GM21529 (cell line): ENCODE results near the gene PEX6.
"Not testable (repeated sequence)": the region's sequence is repeated elsewhere in the genome, so short reads cannot be mapped to it uniquely, and the experiment has no call there.

Source experiments
- ATAC-seq: cut with Tn5 transposase; IDR thresholded peaks from one replicate; pipeline ENCODE4 v1.9.1; 2021; ENCODE audit not compliant: unreplicated experiment

PEX6 gene

GRCh38 chr6:42978839-42979522 is at the start of gene PEX6:
PEX6 (minus strand) TSS chr6:42979181; CDS start chr6:42979150, 31 bp downstream.
- ATAC-seq, result peak; percentile 91

GRCh38 chr6:43026365-43026764 is 47.4 kb upstream of the PEX6 start:
- no peak for ATAC-seq

GRCh38 chr6:43024436-43024835 is 45.5 kb upstream of the PEX6 start:
- no peak for ATAC-seq

GRCh38 chr6:43021270-43022047 is 42.5 kb upstream of the PEX6 start, which contains the start of gene RRP36:
RRP36 (plus strand) TSS chr6:43021623; CDS start chr6:43021655, 32 bp downstream.
- peak; percentile 83 for ATAC-seq

GRCh38 chr6:43020847-43021246 is 41.9 kb upstream of the PEX6 start:
- ATAC-seq, result no peak

GRCh38 chr6:43020052-43020705 is 41.2 kb upstream of the PEX6 start:
- no peak for ATAC-seq

GRCh38 chr6:43019152-43019551 is 40.2 kb upstream of the PEX6 start:
- ATAC-seq, result no peak

GRCh38 chr6:43016943-43017334 is 38.0 kb upstream of the PEX6 start:
- no peak for ATAC-seq

- no peak for ATAC-seq
These were observed 37.4 kb upstream of the PEX6 start for GRCh38 chr6:43016176-43016942.

- ATAC-seq, result no peak
These were observed 35.5 kb upstream of the PEX6 start for GRCh38 chr6:43014434-43014909.

- peak; percentile 91 for ATAC-seq
These were observed 35.0 kb upstream of the PEX6 start, which contains the start of the genes KLHDC3 and MEA1 for GRCh38 chr6:43013843-43014433. KLHDC3 (plus strand) TSS chr6:43014249; CDS start chr6:43017193, 2,944 bp downstream. MEA1 (minus strand) TSS chr6:43013946; CDS start chr6:43013813, 133 bp downstream.

- peak; percentile 2 for ATAC-seq
These were observed 34.3 kb upstream of the PEX6 start for GRCh38 chr6:43013097-43013842.

GRCh38 chr6:43012364-43012763 is 33.4 kb upstream of the PEX6 start:
- ATAC-seq, result no peak

GRCh38 chr6:43011207-43011606 is 32.2 kb upstream of the PEX6 start:
- no peak for ATAC-seq

- ATAC-seq, result no peak
These were observed 30.1 kb upstream of the PEX6 start for GRCh38 chr6:43009124-43009523.

GRCh38 chr6:43007126-43007525 is 28.1 kb upstream of the PEX6 start:
- no peak for ATAC-seq

- no peak for ATAC-seq
These were observed 27.3 kb upstream of the PEX6 start for GRCh38 chr6:43006251-43006650.

GRCh38 chr6:43005844-43006243 is 26.9 kb upstream of the PEX6 start:
- no peak for ATAC-seq

- ATAC-seq, result no peak
These were observed 22.9 kb upstream of the PEX6 start for GRCh38 chr6:43001843-43002242.

GRCh38 chr6:42998205-42998604 is 19.2 kb upstream of the PEX6 start:
- ATAC-seq, result not testable (repeated sequence)
